DND-41 (cell line): ENCODE data around the gene MAP2.

Source experiments
- ATAC-seq: fragments of 200-7000 bp; cut with Tn5 transposase; 3 replicates; pipeline ENCODE4 v1.9.1; 2021; ENCODE audit warnings: low read depth; ENCODE audit not compliant: insufficient read depth
- DNase-seq: peaks from one replicate; pipeline ENCODE4 v3.0.0-alpha.2; 2020
- H2AFZ ChIP-seq: 2 replicates; pipeline ENCODE4 v1.6.0; 2012; ENCODE audit warnings: low read depth, low read length
- H3K27ac ChIP-seq: 2 replicates; pipeline ENCODE4 v1.5.1; 2012; ENCODE audit warnings: low read length, inconsistent platforms
- H3K27me3 ChIP-seq: fragments of 200-600 bp; sonication (generic); 2 replicates; pipeline ENCODE4 v1.6.0; 2012; ENCODE audit warnings: low read length, mild to moderate bottlenecking, inconsistent platforms; ENCODE audit not compliant: insufficient read depth, poor library complexity
- H3K36me3 ChIP-seq: 2 replicates; pipeline ENCODE4 v1.5.1; 2012; ENCODE audit warnings: low read length, inconsistent platforms; ENCODE audit not compliant: insufficient read depth
- H3K4me1 ChIP-seq: 2 replicates; pipeline ENCODE4 v1.5.1; 2012; ENCODE audit warnings: mild to moderate bottlenecking, low read length; ENCODE audit not compliant: insufficient read depth
- H3K4me2 ChIP-seq: 2 replicates; pipeline ENCODE4 v1.6.0; 2012; ENCODE audit warnings: mild to moderate bottlenecking, moderate library complexity, low read length, inconsistent platforms; ENCODE audit not compliant: insufficient read depth
- H3K4me3 ChIP-seq, 2 experiments: fragments of 200-600 bp in 1 of 2; shearing (Covaris generic) in 1 of 2; 2 replicates each; pipeline ENCODE4 v1.5.1; 2012 to 2016; ENCODE audit warnings: inconsistent platforms in 2 of 2, low read length in 2 of 2, mild to moderate bottlenecking in 2 of 2, low read depth in 1 of 2, moderate library complexity in 1 of 2
- H3K79me2 ChIP-seq: 2 replicates; pipeline ENCODE4 v1.6.0; 2012; ENCODE audit warnings: low read length, inconsistent platforms; ENCODE audit not compliant: insufficient read depth
- H3K9ac ChIP-seq: 2 replicates; pipeline ENCODE4 v1.6.0; 2012; ENCODE audit warnings: low read depth, mild to moderate bottlenecking, inconsistent platforms, low read length, moderate library complexity
- H3K9me3 ChIP-seq: 2 replicates; pipeline ENCODE4 v1.5.1; 2012; ENCODE audit warnings: low read length, moderate library complexity, mild to moderate bottlenecking, inconsistent platforms; ENCODE audit not compliant: insufficient read depth, severe bottlenecking
- H4K20me1 ChIP-seq: 2 replicates; pipeline ENCODE4 v1.6.0; 2012; ENCODE audit warnings: low read length; ENCODE audit not compliant: insufficient read depth
- EZH2 ChIP-seq: IDR thresholded peaks from 3 replicates; pipeline ENCODE4 v1.6.1; 2012; ENCODE audit warnings: borderline replicate concordance, low read depth, mild to moderate bottlenecking, moderate library complexity, low read length, inconsistent platforms; ENCODE audit not compliant: severe bottlenecking
- TF ChIP-seq, protein P1 (sequence below): IDR thresholded peaks from 2 replicates; pipeline ENCODE4 v1.5.1; 2012; ENCODE audit warnings: borderline replicate concordance, low read length, moderate library complexity, mild to moderate bottlenecking; ENCODE audit not compliant: poor library complexity, severe bottlenecking; ENCODE audit errors: extremely low read depth

The MAP2 gene

DNA sequence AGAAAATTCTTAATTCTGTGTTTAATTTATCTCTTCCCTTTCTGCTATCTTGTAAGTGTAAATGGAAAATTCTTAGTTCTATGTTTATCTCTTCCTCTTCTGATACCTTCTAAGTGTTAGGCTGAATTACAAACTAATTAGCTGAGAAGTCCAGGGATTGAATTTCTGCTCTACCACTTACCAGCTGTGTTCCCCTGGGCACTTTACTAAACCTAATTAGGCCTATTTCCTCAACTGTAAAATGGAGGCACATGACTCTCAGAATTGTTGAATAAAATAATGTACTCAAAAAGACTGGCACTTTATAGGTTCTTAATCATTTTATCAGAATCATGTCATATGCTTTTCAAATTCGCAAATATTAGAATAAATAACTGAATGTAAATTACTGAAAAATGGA lies 146.3 kb downstream of the MAP2 start:
- no peak for DNase-seq
- H3K27me3 ChIP-seq = no peaks in the 10 kb centered on the region
- no peaks in the 10 kb centered on the region for H3K79me2 ChIP-seq

DNA sequence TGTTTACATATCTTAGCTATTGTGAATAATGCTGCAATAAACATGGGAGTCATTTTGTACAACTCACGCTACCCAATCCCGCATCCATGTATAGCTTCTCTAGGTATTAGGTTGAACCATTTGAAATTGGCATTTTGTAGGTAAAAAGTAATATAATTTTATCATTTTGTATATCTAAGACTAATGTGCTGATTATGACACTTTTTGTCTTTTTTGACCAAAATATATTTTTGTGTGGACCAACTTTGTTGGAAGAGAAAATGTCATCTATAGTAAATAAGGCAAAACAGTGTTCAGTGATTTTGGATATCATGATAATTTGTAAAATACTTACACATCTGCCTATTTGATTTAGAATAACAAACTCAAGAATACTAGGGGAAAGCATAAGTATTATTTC lies 150.7 kb downstream of the MAP2 start:
- H3K4me1 ChIP-seq = no peaks in the 10 kb centered on the region
- DNase-seq (no peak), ATAC-seq (no peak)
- no peak overlapping the region for H3K4me3 ChIP-seq
- no peaks in the 10 kb centered on the region for H4K20me1 ChIP-seq
- H3K27me3 ChIP-seq = no peaks in the 10 kb centered on the region
- no peaks in the 10 kb centered on the region for H3K36me3 ChIP-seq
- no peak overlapping the region for H2AFZ ChIP-seq
- no peak overlapping the region for H3K4me2 ChIP-seq
- no peak for TF ChIP-seq EZH2
- TF ChIP-seq, protein P1, sequence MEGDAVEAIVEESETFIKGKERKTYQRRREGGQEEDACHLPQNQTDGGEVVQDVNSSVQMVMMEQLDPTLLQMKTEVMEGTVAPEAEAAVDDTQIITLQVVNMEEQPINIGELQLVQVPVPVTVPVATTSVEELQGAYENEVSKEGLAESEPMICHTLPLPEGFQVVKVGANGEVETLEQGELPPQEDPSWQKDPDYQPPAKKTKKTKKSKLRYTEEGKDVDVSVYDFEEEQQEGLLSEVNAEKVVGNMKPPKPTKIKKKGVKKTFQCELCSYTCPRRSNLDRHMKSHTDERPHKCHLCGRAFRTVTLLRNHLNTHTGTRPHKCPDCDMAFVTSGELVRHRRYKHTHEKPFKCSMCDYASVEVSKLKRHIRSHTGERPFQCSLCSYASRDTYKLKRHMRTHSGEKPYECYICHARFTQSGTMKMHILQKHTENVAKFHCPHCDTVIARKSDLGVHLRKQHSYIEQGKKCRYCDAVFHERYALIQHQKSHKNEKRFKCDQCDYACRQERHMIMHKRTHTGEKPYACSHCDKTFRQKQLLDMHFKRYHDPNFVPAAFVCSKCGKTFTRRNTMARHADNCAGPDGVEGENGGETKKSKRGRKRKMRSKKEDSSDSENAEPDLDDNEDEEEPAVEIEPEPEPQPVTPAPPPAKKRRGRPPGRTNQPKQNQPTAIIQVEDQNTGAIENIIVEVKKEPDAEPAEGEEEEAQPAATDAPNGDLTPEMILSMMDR = no peak
- H3K27ac ChIP-seq = no peak overlapping the region
- no peaks in the 10 kb centered on the region for H3K9me3 ChIP-seq
- no peak overlapping the region for H3K9ac ChIP-seq
- H3K79me2 ChIP-seq = no peaks in the 10 kb centered on the region

More for the DNA sequence above, 146.3 kb downstream of the MAP2 start:
- Histone ChIP-seq H3K9me3 (no peaks in the 10 kb centered on the region), H3K27ac (no peak overlapping the region), H3K4me3 (no peak overlapping the region), H3K36me3 (no peaks in the 10 kb centered on the region), H3K4me2 (no peak overlapping the region), H3K4me1 (no peaks in the 10 kb centered on the region), H3K9ac (no peak overlapping the region), H2AFZ (no peak overlapping the region), H4K20me1 (no peaks in the 10 kb centered on the region)
- ATAC-seq = no peak
- TF ChIP-seq EZH2 = no peak
- TF ChIP-seq, protein P1 = no peak

DNA sequence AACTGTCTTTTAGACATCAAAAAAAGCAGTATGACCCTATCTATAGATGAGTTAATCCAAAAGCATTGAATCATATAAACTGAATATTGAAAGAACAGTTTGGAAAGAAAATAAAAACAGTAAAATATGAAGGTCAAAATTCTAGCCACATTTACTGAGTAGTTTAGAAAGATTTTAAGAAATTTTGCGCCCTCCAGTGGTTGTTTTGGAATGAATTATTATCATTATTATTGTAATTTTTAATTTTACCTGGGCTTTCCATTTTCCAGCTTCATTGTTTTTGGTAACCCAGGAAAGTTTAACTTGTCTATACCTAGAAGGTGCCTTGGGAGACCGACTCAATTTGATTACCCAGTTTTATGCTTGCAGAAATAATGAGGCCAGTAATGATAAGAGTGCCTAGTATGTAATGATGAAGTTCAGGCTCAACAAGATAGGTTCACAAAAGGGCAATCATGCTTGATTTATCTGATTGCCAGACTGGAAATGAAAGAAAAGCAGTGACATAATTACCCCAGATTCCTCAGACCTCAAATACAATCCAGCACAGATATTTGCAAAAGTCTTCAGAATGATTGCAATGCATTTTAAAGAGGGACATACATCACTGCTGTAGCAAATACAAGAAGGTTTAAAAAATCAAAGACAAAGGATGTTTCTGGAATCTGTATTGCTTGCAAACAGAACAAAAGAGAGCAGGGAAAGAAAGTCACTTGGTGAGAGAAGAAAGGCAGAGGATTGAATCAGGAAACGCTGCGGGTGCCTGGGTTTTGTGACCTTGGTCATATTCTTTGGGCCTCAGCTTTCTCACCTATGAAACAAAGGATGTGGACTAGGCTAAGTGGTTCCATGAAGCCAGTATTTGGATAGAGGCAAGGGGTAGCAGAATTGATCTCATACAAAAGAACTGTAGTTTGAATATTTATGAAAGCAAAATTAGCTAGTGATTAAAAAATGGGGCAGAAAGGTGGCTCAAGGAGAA lies 153.8 kb downstream of the MAP2 start:
- Histone ChIP-seq H2AFZ (no peak overlapping the region), H3K4me3 (no peak overlapping the region), H4K20me1 (no peaks in the 10 kb centered on the region), H3K4me2 (no peak overlapping the region), H3K4me1 (no peaks in the 10 kb centered on the region), H3K27ac (no peak overlapping the region), H3K9me3 (no peaks in the 10 kb centered on the region), H3K36me3 (no peaks in the 10 kb centered on the region), H3K79me2 (no peaks in the 10 kb centered on the region), H3K27me3 (no peaks in the 10 kb centered on the region), H3K9ac (no peak overlapping the region)
- TF ChIP-seq, protein P1 = peak; percentile 47
- TF ChIP-seq EZH2 = no peak
- no peak for DNase-seq
- ATAC-seq = no peak
